Endothelial cell (in vitro differentiated cells): Measurements from ENCODE around the gene EDEM1. TPM values are rescaled to one million over a fixed set of nuclear protein-coding genes. Genes with fewer than 3 reads are reported as not detected.
A peak's percentile ranks its signal among the peaks of the same experiment; 100 is the strongest.

Source experiments
- DNase-seq: peaks from one replicate; pipeline ENCODE4 v3.0.0; 2021; ENCODE audit warnings: low spot score
- H3K27ac Mint-ChIP-seq: one replicate; pipeline ENCODE4 v1.8.0; 2021; ENCODE audit warnings: mixed read lengths, inconsistent platforms; ENCODE audit not compliant: unreplicated experiment
- H3K27me3 Mint-ChIP-seq: one replicate; pipeline ENCODE4 v1.8.0; 2021; ENCODE audit warnings: mild to moderate bottlenecking, moderate library complexity, mixed read lengths, inconsistent platforms; ENCODE audit not compliant: unreplicated experiment
- H3K36me3 Mint-ChIP-seq: one replicate; pipeline ENCODE4 v1.8.0; 2021; ENCODE audit warnings: mild to moderate bottlenecking, low read depth, mixed read lengths, inconsistent platforms; ENCODE audit not compliant: unreplicated experiment
- H3K4me1 Mint-ChIP-seq: one replicate; pipeline ENCODE4 v1.8.0; 2021; ENCODE audit warnings: mild to moderate bottlenecking, mixed read lengths, inconsistent platforms; ENCODE audit not compliant: unreplicated experiment
- H3K4me3 Mint-ChIP-seq: one replicate; pipeline ENCODE4 v1.8.0; 2021; ENCODE audit warnings: mild to moderate bottlenecking, mixed read lengths, inconsistent platforms; ENCODE audit not compliant: unreplicated experiment
- H3K9me3 Mint-ChIP-seq: one replicate; pipeline ENCODE4 v1.8.0; 2021; ENCODE audit warnings: mixed read lengths, inconsistent platforms; ENCODE audit not compliant: unreplicated experiment
- CTCF ChIP-seq: fragments of 200-600 bp; sonication (generic); IDR thresholded peaks from one replicate; pipeline ENCODE4 v1.5.0; 2021; ENCODE audit warnings: antibody characterized with exemption; ENCODE audit not compliant: unreplicated experiment
- long read RNA-seq: library from polyadenylated mRNA; unstranded; transcript quantifications from one replicate; pipeline ENCODE4 v2.0.0, GENCODE V29; 2020; ENCODE audit not compliant: unreplicated experiment
- total RNA-seq: library from RNA; stranded (reverse); fragmentation: NEBNext Ultra II Directional; extraction: Animal tissue kit (Norgen Biotek cat#: 25700); gene quantifications from one replicate; pipeline ENCODE4 v1.2.1, GENCODE V29; 2021; ENCODE audit not compliant: unreplicated experiment

EDEM1 gene
- total RNA-seq = 18.2 TPM
- long read RNA-seq, partial matches to known transcripts = 0 of 2 reads
- long read RNA-seq, other reads (novel, unspliced or antisense) = 2 of 2 reads

- H3K9me3 Mint-ChIP-seq = no peaks in the 10 kb centered on the region
- peaks cover 25% of the 10 kb centered on the region for H3K4me1 Mint-ChIP-seq
- peaks cover 10% of the 10 kb centered on the region for H3K27me3 Mint-ChIP-seq
- H3K36me3 Mint-ChIP-seq = no peaks in the 10 kb centered on the region
- peak within 1 kb of the TSS; percentile 99 for H3K4me3 Mint-ChIP-seq
- peak within 1 kb of the TSS; percentile 97 for H3K27ac Mint-ChIP-seq
- no peak for TF ChIP-seq CTCF
- DNase-seq = peak; percentile 99
Observed at GRCh38 chr3:5187156-5187919, at the start of gene EDEM1. Gene EDEM1, plus strand, starts transcription at chr3:5187707. Its CDS starts 99 bp downstream, at chr3:5187806.

GRCh38 chr3:5138214-5138981, 49.1 kb upstream of the EDEM1 start:
- no peaks in the 10 kb centered on the region for H3K9me3 Mint-ChIP-seq
- no peak for DNase-seq
- H3K36me3 Mint-ChIP-seq = peaks cover 21% of the 10 kb centered on the region
- no peaks in the 10 kb centered on the region for H3K27me3 Mint-ChIP-seq
- no peak overlapping the region for H3K4me3 Mint-ChIP-seq
- no peak for TF ChIP-seq CTCF
- H3K27ac Mint-ChIP-seq = no peak overlapping the region
- H3K4me1 Mint-ChIP-seq = no peaks in the 10 kb centered on the region

- Mint-ChIP-seq H3K9me3 (no peaks in the 10 kb centered on the region), H3K4me1 (no peaks in the 10 kb centered on the region), H3K27me3 (no peaks in the 10 kb centered on the region), H3K27ac (no peak overlapping the region), H3K4me3 (no peak overlapping the region), H3K36me3 (peaks cover 38% of the 10 kb centered on the region)
- no peak for DNase-seq
- TF ChIP-seq CTCF = no peak
Observed at GRCh38 chr3:5140230-5140621, 47.3 kb upstream of the EDEM1 start.

- H3K27me3 Mint-ChIP-seq = no peaks in the 10 kb centered on the region
- no peak overlapping the region for H3K4me3 Mint-ChIP-seq
- DNase-seq = no peak
- H3K4me1 Mint-ChIP-seq = no peaks in the 10 kb centered on the region
- no peak overlapping the region for H3K27ac Mint-ChIP-seq
- H3K36me3 Mint-ChIP-seq = peaks cover 44% of the 10 kb centered on the region
- TF ChIP-seq CTCF = no peak
- H3K9me3 Mint-ChIP-seq = no peaks in the 10 kb centered on the region
Observed at GRCh38 chr3:5140839-5141238, 46.7 kb upstream of the EDEM1 start.

- no peak for TF ChIP-seq CTCF
- DNase-seq = no peak
- Mint-ChIP-seq H3K27me3 (no peaks in the 10 kb centered on the region), H3K27ac (no peak overlapping the region), H3K36me3 (peaks cover 51% of the 10 kb centered on the region), H3K9me3 (no peaks in the 10 kb centered on the region), H3K4me1 (no peaks in the 10 kb centered on the region), H3K4me3 (no peak overlapping the region)
Observed at GRCh38 chr3:5141760-5142159, 45.7 kb upstream of the EDEM1 start.
